Kidney glomerular epithelial cell (primary cell): ENCODE data around the gene CDC14B.

Source experiments
- DNase-seq: peaks from one replicate; lab custom pipeline; 2025; lab: John Stamatoyannopoulos, UW

The CDC14B gene

DNA sequence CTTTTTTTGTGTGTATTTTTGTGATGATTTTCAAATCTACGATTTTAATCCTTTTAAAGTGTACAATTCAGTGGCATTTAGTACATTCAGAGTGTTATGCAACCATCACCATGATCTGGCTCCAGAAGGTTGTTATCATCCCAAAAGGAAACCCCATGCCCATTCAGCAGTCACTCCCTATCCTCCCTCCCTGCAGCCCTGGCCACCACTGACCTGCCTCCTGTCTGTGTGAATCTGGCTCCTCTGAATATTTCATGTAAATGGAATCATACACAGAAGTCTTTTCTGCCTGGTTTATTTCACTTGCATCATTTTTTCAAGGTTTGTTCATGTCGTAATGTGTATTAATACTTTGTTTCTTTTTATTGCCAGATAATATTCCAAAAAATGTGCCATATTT lies 137.2 kb downstream of the CDC14B start:
- no peak for DNase-seq

DNA sequence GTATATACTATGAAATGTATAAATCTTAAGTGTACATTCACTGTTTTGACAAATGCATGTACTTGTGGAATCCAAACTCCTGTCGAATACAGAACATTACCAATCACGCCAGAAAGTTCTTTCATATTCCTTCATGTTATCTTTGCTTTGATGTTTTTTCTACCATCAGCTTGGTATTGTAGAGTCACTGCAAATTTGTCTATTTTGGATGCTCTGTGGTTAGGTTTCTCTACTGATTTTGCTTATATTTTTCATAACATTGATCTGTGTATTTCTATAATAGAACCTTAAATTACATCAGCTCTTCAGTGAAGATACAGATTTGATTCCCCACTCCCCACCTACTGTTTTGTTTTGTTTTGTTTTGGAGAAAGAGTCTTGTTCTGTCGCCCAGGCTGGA lies 138.9 kb downstream of the CDC14B start:
- DNase-seq: no peak

DNA sequence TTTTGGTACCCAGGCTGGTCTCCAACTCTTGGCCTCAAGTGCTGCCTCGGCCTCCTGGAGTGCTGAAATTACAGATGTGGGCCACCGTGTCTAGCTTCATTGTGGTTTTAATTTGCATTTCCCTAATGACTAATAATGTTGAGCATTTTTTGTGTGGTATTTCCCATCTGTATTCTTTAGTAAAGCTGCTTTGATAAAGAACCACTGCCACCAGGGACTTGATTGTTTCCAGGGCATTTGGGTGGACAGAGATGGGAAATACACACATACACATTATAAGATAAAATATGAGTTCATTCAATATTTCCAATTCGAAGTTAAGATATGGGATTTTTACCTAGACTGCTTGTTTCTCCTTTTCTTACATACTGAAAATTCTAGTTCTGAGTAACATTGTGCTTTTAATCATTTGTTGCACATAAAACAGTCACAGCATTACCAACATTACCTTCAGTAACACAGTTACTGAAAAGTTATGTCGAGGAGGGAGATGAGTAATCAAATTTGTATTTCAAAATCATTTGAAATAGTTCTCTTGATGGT lies 140.7 kb downstream of the CDC14B start:
- no peak for DNase-seq

- DNase-seq: no peak
Observed at GRCh38 chr9:96476591-96476990, 143.1 kb downstream of the CDC14B start.

- no peak for DNase-seq
Observed at GRCh38 chr9:96476013-96476412, 143.6 kb downstream of the CDC14B start.

DNA sequence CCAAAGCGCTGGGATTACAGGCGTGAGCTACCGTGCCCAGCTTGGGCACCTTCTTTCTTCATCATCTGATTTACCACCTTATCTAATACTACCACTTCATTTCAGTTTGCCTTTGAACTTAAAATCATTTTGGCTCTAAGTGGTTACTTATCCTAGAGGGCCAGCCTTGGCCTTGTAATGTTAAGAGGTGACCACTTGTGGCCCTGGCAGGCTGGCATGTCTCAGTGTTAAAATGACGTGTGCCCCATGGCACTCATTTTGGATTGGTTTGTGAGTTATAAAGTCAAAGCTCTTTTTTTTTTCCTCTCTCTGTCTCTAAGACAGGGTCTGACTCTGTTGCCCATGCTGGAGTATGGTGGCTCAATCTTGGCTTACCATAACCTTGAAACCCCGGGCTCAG lies 151.9 kb downstream of the CDC14B start:
- DNase-seq: no peak

GRCh38 chr9:96464426-96464825 lies 155.2 kb downstream of the CDC14B start:
- no peak for DNase-seq

DNA sequence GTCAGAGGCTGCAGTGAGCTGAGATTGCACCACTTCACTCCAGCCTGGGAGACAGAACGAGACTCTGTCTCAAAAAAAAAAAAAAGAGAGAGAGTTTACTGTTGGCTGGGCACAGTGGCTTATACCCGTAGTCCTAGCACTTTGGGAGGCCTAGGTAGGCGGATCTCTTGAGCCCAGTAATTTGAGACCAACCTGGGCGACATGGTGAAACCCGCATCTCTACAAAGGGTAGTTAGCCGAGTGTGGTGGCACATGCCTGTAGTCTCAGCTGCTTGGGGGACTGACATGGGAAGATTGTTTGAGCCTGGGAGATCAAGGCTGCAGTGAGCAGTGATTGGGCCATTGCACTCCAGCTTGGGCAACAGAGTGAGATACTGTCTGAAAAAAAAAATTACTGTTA lies 157.1 kb downstream of the CDC14B start:
- DNase-seq: no peak

GRCh38 chr9:96461336-96461735 lies 158.3 kb downstream of the CDC14B start:
- no peak for DNase-seq

DNA sequence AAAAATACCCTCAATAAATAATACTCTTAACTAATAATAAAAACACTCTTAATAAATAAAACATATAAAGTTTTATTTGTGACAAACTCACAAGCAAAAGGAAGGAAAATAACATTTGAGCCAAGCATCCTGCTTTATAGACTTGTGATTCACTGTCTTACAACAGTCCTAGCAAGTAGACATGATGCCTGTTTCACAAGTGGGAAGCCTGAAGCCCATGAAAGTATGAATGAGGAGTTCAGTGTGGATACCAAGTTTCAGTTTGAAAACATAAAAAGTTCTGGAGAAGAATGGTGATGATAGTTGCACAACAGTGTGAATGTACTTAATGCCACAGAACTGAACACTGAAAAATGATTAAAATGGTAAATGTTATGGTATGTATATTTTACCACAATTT lies 158.8 kb downstream of the CDC14B start:
- DNase-seq: no peak

- DNase-seq: no peak
Observed at GRCh38 chr9:96460470-96460869, 159.2 kb downstream of the CDC14B start.

DNA sequence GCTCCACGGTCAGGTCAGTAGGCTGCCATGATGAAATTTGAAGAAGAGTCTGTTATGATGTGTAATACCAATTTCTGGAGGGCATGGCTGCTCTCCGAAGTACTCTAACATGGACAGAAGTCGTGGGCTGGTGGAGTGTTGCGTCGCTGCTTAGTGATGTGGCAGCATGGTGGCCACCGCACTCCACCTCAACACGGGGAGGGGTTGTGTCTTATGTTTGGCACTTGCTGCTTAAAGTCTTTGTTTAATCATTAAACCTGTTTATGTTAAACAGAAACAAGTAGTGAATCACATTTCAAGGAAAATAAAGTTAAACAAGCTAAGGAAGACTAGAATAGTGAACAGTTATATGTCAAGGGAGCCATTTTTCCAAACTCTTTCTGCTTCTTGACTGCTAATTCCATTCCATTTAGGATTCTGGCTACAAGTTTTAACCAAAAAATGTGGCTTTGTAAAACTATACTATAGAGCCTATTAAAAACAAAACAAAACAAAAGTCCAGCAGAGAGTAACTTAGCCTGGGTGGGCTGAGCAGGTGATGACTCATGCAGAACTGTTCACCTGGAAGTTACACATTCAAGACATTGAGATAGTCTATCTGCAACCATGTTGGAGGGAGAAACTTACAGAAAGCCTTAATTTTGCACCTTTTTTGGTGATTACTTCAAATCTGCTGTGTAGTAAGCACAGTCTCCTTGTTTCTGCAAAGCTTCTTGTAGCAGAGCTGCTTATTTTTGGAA lies 160.2 kb downstream of the CDC14B start:
- no peak for DNase-seq

DNA sequence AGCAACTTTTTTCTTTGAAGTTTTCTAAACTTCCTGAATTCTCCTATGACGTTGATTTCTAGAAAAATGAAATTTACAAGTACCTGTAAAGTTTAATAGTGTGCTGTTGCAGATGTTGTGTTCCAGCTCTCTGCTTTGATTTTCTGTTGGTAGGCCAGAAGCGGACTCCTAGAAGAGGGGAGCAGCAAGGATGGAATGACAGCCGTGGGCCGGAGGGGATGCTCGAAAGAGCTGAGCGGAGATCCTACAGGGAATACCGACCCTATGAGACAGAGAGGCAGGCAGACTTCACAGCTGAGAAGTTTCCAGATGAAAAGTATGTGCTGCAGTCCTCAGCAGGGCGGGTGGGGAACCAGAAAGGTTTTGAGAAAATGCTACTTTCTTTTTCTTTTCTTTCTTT lies 161.4 kb downstream of the CDC14B start:
- DNase-seq: no peak

DNA sequence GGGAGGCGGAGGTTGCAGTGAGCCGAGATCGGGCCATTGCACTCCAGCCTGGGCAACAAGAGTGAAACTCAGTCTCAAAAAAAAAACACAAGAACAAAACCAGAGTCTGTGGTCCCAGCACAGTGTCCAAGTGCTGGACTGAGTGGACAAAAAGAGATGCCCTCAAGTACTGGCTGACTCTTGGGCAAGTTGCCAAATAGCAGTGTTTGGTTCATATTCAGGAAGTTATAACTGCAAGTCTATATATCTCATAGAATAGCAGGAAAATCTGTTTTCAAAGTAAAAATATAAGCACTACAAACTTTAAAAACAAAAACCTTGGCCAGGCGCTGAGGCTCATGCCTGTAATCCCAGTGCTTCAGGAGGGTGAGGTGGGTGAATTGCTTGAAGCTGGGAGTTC lies 162.4 kb downstream of the CDC14B start:
- DNase-seq: no peak

DNA sequence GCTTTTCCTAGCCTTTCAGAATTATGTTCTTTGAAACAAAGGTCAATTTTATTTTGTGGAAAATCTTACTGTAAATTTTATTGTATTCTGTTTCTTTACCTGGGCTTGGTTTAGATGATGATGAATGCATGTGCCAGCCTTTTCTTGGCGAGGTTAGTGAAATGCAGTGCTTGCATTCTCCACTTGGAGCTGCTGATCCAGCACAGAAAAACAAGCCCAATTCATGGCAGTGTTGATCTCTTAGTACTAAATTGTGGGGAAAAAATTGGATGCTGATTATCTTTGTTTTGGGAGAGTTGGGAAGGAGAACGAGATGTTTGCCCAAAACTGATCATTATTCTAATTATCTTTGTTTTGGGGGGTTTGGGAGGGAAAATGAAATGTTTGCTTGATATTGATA lies 166.0 kb downstream of the CDC14B start:
- DNase-seq: no peak

GRCh38 chr9:96450613-96451528 lies 168.8 kb downstream of the CDC14B start:
- no peak for DNase-seq
